TTC549 (cell line): ENCODE results near the gene TEC.

Source experiments
- FAIRE-seq: peaks from 2 replicates; lab custom pipeline; 2012; peaks lifted over from hg19 to GRCh38; lab: Jason Lieb, UNC

TEC gene

DNA sequence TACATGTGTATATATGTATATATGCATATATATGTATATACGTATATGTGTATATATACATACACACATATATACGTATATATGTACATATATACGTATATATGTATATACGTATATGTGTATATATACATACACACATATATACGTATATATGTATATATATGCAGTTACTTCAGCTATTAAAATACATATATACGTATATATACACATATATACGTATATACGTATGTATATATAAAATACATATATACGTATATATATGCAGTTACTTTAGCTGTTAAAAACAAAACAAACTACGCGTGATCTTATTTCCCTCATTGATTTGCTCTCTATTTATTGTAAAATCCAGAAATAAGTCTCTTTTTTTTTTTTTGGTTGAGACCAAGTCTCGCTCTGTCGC lies 149.5 kb downstream of the TEC start:
- no peak for FAIRE-seq

DNA sequence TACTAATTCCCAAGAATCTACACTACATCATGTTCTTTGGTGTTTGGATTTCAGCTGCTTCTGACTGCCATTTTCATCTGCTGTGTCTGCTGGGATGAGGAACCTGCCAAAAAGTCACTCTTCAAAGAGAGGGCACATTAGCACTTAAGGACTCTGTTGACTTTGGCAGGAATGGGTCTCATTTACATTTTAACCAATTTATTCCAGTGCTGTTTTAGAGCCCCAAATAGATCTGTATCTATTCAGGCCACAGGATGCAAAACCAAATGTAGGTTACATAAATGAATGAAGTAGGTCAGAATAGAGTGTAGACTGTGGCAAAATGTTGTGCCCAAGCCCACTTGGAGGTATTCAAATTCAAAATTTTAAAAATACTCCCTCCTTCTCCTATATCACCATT lies 150.0 kb downstream of the TEC start:
- FAIRE-seq = no peak

DNA sequence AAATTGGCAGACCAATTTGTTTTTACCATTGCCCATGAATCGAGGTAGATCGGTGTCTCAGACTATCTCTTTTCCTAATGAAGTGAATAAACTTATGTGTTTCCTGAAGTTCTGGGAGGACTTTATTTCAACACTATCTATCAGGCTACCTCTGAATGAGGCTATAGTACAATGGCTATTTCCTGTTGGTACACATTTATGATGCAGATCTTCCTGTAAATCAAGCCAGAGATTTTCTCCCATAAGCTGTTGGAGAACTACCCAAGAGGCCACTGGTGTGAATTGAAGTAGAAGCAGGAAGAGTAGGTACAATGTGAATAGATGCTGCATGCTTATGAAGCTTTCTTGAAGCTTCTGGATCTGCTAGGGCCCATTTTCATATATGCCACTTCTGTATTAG lies 151.6 kb downstream of the TEC start:
- no peak for FAIRE-seq

DNA sequence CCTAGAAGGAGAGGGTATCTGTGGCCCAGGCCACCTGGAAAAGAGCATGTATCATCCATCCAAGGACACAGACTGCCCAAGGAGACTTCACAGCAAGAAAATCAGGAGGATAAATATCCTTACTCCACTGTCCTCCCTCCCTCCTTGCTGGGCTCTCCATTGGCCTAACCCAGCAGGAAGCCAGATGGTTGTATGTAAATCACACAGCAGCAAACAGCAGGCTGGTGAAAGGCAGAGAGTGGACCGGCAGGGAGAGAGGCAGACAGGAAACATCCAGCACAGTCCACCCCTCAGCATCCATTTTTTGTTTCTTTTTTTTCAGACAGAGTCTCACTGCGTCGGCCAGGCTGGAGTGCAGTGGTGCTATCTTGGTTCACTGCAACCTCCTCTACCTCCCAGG lies 153.1 kb downstream of the TEC start:
- no peak for FAIRE-seq

DNA sequence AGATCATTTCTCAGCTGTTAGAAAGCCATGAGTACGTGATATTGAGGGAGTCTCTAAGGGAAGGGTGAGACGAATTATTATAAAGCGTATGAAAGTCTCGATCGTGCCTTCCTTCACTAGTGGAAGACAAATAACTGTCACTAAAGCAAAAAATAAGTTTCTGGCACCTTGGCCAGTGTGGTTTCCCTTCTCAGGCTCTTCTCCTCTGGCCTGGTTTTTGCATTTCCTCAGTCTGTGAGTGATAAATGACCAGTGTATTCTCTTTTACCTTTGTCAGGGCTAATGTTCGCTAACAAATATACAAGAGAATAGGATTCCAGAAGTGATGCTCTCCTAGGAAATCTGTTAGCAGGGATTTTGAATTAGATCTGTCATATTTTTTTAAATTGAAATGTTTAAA lies 155.2 kb downstream of the TEC start:
- FAIRE-seq = no peak

DNA sequence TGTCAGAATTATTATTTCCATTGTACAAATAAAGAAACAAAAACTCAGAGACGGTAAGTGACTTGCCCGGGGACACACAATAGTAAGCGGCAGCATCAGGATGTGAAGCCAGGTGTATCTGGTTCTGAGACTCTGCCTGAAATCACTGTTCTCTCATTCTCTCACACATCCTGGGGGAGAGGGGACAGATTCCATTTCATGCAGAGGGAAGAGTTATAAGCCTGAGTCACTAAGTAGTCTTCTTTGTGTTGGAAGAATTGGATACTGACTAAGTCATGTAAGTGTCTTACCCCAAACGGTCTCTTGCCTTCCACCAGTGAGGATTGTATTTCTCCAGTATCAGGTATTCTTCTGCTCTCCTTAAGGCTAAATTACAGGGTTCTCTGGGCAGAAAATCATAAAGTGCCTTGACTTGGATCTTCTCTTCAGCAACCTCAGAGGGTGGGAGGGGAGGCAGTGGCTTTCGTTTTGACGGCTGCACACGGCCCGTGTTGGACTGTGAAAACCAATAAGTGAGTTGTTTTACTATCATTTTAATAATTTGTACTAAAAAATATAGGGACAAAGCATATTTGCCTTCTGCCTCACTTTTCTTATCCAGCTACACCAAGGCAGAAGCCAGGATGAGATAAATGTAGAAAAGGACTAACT lies 157.5 kb downstream of the TEC start:
- no peak for FAIRE-seq

DNA sequence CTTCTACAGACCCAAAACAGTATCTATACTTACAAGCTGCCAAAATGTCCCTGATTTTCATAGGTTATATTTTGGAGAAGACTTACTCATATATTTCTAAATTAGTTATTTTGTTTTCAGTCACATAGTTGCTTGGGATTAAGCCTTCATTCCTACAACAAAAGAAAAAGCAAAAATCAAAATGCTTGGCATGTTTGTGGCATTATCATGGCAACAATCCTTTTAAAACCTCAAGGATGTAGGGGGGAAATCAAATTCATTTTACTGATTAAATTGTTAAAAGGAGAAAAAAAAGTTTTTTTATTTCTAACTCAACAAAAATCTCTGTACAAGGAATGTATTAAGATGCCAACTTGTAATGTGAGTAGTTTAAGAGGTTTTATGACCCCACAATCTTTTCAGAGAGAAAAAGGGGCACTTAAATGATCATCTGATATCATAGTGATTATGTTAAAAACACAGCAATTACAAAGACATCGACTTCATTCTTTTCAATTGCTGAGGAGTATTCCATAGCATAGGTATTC lies 159.1 kb downstream of the TEC start:
- no peak for FAIRE-seq

DNA sequence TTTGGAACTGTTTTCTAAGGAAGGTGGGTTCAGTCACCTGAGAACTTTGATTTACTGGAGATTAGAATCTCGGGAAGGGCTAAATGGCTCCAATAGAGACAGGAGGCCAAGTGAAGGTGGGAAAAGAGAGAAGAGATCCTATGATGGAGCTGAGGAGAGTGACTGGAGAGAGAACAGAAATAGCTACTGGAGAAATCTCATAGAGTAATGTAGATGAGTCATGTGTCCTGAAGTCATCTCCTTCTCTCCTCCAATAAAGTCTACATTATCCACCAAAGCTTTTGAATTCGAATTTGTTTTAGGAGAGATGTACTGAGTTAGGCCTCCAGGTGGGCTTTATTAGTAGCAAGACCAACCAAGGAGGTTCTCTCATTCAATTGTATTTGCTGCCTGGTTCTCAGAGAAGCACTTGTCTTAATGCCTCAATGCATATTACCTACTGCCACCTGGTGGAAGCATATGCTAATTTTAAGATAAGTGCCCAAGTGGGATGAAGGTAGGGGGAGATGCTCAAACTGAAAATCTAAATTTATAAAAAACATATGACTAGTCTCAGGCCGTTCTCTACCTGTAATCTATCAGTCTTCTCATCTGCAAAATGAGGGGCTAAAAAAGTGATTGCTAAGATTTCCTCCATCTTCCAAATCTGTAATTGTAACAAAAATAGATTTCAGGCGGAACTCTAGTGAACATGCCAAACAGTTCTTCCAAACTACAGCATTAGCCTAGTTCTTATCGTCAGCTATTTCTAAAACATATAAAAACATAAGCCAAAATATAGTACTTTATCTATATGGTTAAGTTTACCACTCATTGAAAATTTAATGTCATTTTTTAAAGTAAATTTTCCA lies 160.0 kb downstream of the TEC start:
- FAIRE-seq = no peak

DNA sequence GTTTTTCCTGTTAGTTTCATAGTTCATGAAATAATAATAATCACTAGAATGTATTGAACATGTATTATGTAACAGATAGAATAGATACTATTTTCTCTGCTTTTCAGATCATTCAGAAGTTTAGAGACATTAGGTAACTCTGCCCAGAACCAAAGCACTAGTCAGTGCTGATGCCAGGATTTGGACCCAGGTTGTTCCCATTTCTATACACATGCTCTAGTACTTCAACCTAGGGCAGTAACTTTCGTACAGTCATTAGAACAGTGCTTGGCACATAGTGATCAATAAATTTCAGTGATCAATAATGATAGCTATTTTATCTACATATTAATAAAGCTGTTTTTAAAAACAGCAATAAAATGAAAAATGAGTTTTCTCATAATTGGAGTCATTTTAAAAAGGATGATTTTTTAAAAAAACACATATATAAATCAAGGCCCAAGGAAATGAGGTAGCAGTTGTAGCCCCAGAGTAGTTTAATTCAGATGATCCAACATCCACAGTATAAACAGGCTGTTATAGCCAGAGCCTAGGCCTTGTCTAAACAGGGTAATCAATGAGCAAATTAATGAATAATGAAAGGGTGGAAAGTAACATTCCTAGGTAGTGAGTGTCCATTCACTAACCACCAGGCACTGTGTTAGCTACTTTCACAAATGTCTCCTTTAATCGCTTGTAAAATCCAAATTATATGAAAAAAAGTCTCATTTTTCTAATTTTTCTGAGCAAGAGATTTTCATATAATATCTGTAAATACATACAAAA lies 161.1 kb downstream of the TEC start:
- no peak for FAIRE-seq

DNA sequence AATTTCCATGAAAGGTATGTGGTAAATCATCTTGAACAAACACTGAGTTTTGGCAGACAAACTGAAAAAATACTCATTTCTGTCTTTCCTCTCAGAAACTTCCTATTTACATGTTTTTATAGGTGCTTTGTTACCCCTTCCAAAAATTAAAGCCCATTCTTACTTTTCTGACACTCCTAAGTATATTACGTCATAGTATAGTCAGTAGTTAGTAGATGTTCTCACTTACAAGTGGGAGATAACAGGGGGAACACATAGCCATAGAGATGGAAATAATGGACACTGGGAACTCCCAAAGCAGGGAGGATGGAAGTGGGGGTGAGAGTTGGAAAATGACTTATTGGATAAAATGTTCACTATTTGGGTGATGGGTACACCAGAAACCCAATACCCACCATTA lies 164.4 kb downstream of the TEC start:
- FAIRE-seq = no peak

DNA sequence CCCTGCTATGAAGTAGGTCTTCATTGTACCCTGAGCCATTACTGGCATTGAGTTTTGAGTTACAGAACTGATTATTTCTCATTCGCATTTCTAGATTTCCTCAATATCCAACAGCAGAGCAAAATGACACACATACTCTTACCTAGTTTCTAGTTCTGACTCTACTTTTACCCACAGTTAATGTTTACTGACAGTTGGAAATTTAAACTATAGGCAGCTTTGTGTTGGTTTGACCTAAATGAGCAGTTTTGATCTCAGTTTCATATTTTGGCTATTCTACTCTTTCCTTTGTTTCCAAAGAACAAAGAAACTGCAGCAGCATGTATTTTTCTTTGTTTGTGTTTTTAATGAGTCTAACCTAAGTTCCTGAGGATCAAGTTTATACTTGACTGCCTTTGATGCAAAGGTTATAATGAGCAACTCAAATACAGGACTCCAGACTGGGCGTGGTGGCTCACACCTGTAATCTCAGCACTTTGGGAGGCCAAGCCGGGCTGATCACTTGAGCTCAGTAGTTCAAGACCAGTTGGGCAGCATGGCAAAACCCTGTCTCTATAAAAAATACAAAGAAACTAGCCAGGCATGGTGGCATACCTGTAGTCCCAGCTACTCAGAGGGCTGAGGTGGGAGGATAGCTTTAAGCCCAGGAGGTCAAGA lies 166.0 kb downstream of the TEC start:
- no peak for FAIRE-seq

DNA sequence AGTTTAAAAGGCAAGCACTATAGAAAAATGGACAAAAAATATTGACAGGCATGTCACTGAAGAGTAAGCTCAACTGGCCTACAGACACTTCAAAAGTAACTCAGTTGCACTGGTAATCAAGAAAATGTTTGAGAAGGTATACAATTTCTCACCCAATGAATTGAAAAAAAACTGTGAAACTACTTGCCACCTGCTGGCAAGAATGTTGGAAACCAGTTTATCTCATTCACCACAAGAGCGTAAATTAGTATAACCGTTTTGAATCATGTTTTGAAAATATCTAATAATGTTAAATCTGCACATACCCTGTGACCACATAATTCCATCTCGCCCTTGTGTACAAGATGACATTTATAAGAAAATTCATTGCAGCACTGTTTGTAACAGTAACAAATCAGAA lies 167.3 kb downstream of the TEC start:
- no peak for FAIRE-seq

DNA sequence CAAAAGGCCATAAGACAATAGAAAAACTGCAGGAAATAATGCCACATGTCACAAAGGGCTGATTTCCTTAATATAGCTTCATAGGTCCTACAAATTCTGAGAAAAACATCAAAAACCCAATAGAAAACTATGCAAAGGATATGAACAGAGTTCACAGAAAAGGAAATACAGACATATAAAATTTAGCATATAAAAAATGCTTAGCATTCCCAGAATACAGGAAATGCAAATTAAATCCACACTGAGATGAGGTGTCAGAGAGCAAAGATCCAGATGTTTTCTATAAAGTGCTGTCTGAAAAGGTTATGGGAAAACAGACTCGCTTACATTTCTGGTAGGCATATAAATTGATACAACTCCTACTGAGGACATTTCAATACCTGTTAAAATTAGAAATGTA lies 169.4 kb downstream of the TEC start:
- no peak for FAIRE-seq

DNA sequence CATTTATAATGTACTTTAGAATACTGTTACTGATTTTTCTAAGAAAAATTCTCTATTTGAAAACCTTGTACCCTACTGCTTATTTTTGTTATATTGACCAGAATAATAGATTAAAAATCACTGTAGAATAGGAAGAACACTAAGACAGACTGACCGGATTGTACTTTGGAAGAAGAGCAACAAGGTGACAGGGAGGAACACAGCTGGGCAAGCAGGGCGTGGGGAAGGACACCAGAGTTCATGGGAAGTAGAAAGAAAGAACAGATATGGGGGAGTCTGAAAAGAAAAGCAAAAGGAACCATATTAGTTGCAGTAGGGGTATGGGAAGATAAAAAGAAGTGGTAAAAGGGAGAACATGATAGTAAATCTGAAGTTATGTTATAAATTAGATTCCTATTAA lies 174.2 kb downstream of the TEC start:
- no peak for FAIRE-seq

DNA sequence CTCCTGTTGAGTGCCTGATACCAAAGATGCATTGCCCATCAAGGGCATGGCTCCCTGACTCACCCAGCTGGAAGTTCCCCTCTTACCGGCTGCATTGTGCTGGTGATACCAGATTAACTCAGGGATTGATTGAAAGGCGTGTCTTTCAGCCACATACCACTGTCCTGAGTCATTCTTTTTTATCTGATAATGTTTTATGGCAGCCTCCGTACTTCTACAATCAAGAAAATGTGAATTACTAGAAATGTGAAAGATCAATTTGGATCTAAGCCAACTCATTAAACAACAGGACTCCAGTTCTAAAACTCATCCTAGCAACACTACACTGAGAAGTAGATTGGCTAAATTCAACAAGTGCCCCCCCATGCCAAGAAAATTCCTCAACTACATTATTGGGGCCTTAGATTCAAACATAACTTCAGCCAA lies 175.6 kb downstream of the TEC start:
- FAIRE-seq = no peak

DNA sequence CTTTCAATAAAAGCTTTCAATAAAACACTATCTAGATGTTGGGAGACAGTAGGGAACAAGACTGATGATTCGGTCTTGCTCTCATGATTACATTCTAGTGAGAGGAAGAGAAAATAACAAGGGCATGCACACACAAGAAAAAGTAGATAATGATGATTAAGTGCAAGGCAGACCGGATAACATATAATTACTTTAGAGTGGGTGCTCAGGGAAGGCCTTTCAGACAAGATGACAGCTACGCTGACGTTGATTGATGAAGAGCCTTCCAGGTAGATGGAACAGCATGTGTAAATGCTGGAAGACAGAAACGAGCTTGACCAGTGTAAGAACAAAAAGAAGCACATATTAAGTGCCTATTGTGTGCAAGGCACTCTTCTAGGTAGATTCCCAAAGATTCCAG lies 179.0 kb downstream of the TEC start:
- FAIRE-seq = no peak

DNA sequence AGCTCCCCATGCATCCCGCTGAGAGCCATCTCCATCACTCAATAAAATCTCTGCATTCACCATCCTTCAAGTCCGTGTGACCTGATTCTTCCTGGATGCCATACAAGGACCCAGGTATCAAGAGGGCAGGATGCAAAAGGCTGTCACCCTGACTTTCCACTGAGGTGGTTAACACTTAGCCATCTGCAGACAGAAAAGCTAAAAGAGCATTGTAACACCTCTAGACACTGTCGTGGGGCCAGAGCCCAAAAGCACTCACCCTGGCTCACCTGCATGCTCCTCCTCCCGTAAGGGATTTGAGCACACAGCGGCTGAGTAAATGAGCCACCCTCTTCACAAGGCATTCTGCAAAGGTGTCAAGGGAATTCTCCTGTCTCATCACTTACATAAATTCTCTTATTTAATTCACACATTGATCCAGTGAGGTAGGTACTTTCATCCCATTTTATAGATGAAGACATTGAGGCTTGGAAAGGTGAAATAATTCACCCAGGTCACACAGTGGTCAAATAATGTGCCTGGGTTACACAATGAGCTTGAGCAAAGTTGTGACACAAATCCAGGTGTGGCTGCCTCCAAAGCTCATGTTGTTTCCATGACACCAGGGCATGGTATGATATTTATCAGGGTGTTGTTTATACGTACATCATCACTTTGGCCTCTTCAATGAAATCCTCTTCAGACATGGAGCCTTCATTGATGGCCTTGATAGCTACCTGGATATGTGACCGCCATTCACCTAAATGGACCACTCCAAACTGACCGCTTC lies 183.6 kb downstream of the TEC start:
- no peak for FAIRE-seq
